GM12878 (cell line): ENCODE measurements around the gene BLNK. TPM values are rescaled to one million over a fixed set of nuclear protein-coding genes. Genes with fewer than 3 reads are reported as not detected.

Experiments
- ATF3 ChIP-seq: IDR thresholded peaks from 2 replicates; pipeline ENCODE4 v1.6.1; 2011; ENCODE audit warnings: low read depth, mild to moderate bottlenecking, low read length, moderate library complexity, borderline replicate concordance; ENCODE audit errors: extremely low read depth
- EED ChIP-seq: sonication (generic); IDR thresholded peaks from 2 replicates; pipeline ENCODE4 v1.6.1; 2016; ENCODE audit warnings: antibody characterized with exemption, low read depth
- MTA3 ChIP-seq: IDR thresholded peaks from 2 replicates; pipeline ENCODE4 v1.6.1; 2012; ENCODE audit warnings: low read length, inconsistent platforms, borderline replicate concordance
- NFIC ChIP-seq: IDR thresholded peaks from 2 replicates; pipeline ENCODE4 v1.6.1; 2012; ENCODE audit warnings: low read depth, mild to moderate bottlenecking, inconsistent platforms, low read length, moderate library complexity
- RBBP5 ChIP-seq: fragments of 200-600 bp; sonication (generic); conservative IDR thresholded peaks from 2 replicates; pipeline ENCODE4 v1.6.1; 2016
- RCOR1 ChIP-seq: conservative IDR thresholded peaks from 2 replicates; pipeline ENCODE4 v1.6.1; 2012; ENCODE audit warnings: low read depth, low read length, improper control_type of control experiment
- SIX5 ChIP-seq: IDR thresholded peaks from 2 replicates; pipeline ENCODE4 v1.6.1; 2011; ENCODE audit warnings: mild to moderate bottlenecking, low read depth, low read length, moderate library complexity; ENCODE audit not compliant: severe bottlenecking
- ZNF24 ChIP-seq: fragments of 450-650 bp; IDR thresholded peaks from 2 replicates; pipeline ENCODE4 v1.6.1; 2017; ENCODE audit warnings: antibody characterized with exemption, mild to moderate bottlenecking
- ZNF592 ChIP-seq: fragments of 450-650 bp; IDR thresholded peaks from 2 replicates; pipeline ENCODE4 v1.6.1; 2017; ENCODE audit warnings: mild to moderate bottlenecking, moderate library complexity
- polyA plus RNA-seq, 11 experiments: library from polyadenylated mRNA; depleted of rRNA in 4 of 11; unstranded in 6 of 11; stranded (reverse) in 5 of 11; fragments of >200 nt; fragmentation: Nextera tagmentation in 4 of 11; fragmentation: Illumina TruSeq in 1 of 11; extraction: Ambion mirVana in 4 of 11; extraction: Trizol in 1 of 11; gene quantifications; 1 replicate in 1 of 11; 2 replicates in 10 of 11; pipeline versions ENCODE4 v1.2.1 to v1.2.3, GENCODE V29; 2011 to 2016; ENCODE audit warnings: inconsistent platforms in 2 of 11, missing spikeins in 2 of 11, low read depth in 1 of 11
- total RNA-seq, 4 experiments: library from RNA; depleted of rRNA in 3 of 4; stranded (reverse); fragments of >200 nt in 3 of 4; fragmentation: Illumina TruSeq in 1 of 4; extraction: Trizol in 1 of 4; gene quantifications; 2 replicates each; pipeline versions ENCODE4 v1.2.1 to v1.2.3, GENCODE V29; 2013 to 2021

Gene BLNK
- total and polyA plus RNA-seq, 10 of the 15 experiments (the other 5 are each of a cell fraction or from before 2014, with no cell fraction given) = 79.5 to 201 (median 139) TPM

GRCh38 chr10:96257944-96258343 is 13.4 kb downstream of the BLNK start (continued):
- no peak for TF ChIP-seq RCOR1
- TF ChIP-seq ZNF24 = no peak
- TF ChIP-seq EED = peak; percentile 72
- no peak for TF ChIP-seq ATF3
- no peak for TF ChIP-seq MTA3
- TF ChIP-seq RBBP5 = no peak
- TF ChIP-seq ZNF592 = no peak
- peak; percentile 50; the same call in 1 of the 2 replicates for TF ChIP-seq NFIC
- no peak for TF ChIP-seq SIX5
